Endothelial cell (in vitro differentiated cells): ENCODE data around the gene LDB2. TPM values are rescaled to one million over a fixed set of nuclear protein-coding genes. Genes with fewer than 3 reads are reported as not detected.

Experiments used
- DNase-seq: peaks from one replicate; pipeline ENCODE4 v3.0.0; 2021; ENCODE audit warnings: low spot score
- H3K27ac Mint-ChIP-seq: one replicate; pipeline ENCODE4 v1.8.0; 2021; ENCODE audit warnings: mixed read lengths, inconsistent platforms; ENCODE audit not compliant: unreplicated experiment
- H3K27me3 Mint-ChIP-seq: one replicate; pipeline ENCODE4 v1.8.0; 2021; ENCODE audit warnings: mild to moderate bottlenecking, moderate library complexity, mixed read lengths, inconsistent platforms; ENCODE audit not compliant: unreplicated experiment
- H3K36me3 Mint-ChIP-seq: one replicate; pipeline ENCODE4 v1.8.0; 2021; ENCODE audit warnings: mild to moderate bottlenecking, low read depth, mixed read lengths, inconsistent platforms; ENCODE audit not compliant: unreplicated experiment
- H3K4me1 Mint-ChIP-seq: one replicate; pipeline ENCODE4 v1.8.0; 2021; ENCODE audit warnings: mild to moderate bottlenecking, mixed read lengths, inconsistent platforms; ENCODE audit not compliant: unreplicated experiment
- H3K4me3 Mint-ChIP-seq: one replicate; pipeline ENCODE4 v1.8.0; 2021; ENCODE audit warnings: mild to moderate bottlenecking, mixed read lengths, inconsistent platforms; ENCODE audit not compliant: unreplicated experiment
- H3K9me3 Mint-ChIP-seq: one replicate; pipeline ENCODE4 v1.8.0; 2021; ENCODE audit warnings: mixed read lengths, inconsistent platforms; ENCODE audit not compliant: unreplicated experiment
- CTCF ChIP-seq: fragments of 200-600 bp; sonication (generic); IDR thresholded peaks from one replicate; pipeline ENCODE4 v1.5.0; 2021; ENCODE audit warnings: antibody characterized with exemption; ENCODE audit not compliant: unreplicated experiment
- total RNA-seq: library from RNA; stranded (reverse); fragmentation: NEBNext Ultra II Directional; extraction: Animal tissue kit (Norgen Biotek cat#: 25700); gene quantifications from one replicate; pipeline ENCODE4 v1.2.1, GENCODE V29; 2021; ENCODE audit not compliant: unreplicated experiment

LDB2 gene
- total RNA-seq, 1 donor from 2014 or later, result 268 TPM

- H3K4me3 Mint-ChIP-seq, result no peak overlapping the region
- H3K27ac Mint-ChIP-seq, result no peak overlapping the region
- H3K27me3 Mint-ChIP-seq, result no peaks in the 10 kb centered on the region
- H3K36me3 Mint-ChIP-seq, result peaks cover 36% of the 10 kb centered on the region
- H3K9me3 Mint-ChIP-seq, result no peaks in the 10 kb centered on the region
- TF ChIP-seq CTCF, result no peak
- DNase-seq, result no peak
- peaks cover 45% of the 10 kb centered on the region for H3K4me1 Mint-ChIP-seq
Observed at GRCh38 chr4:16833722-16834121, 64.7 kb downstream of the LDB2 start.

- Mint-ChIP-seq H3K9me3 (no peaks in the 10 kb centered on the region), H3K4me3 (no peak overlapping the region), H3K27ac (peak overlapping the region; percentile 23), H3K36me3 (peaks cover 16% of the 10 kb centered on the region), H3K27me3 (no peaks in the 10 kb centered on the region), H3K4me1 (peaks cover 60% of the 10 kb centered on the region)
- TF ChIP-seq CTCF, result no peak
- no peak for DNase-seq
Observed at GRCh38 chr4:16830081-16830480, 68.4 kb downstream of the LDB2 start.

- DNase-seq, result peak; percentile 22
- Mint-ChIP-seq H3K4me3 (peak overlapping the region; percentile 57), H3K36me3 (peaks cover 30% of the 10 kb centered on the region), H3K27me3 (no peaks in the 10 kb centered on the region), H3K27ac (peak overlapping the region; percentile 93), H3K9me3 (no peaks in the 10 kb centered on the region), H3K4me1 (peaks cover 59% of the 10 kb centered on the region)
- no peak for TF ChIP-seq CTCF
Observed at GRCh38 chr4:16827794-16828724, 70.4 kb downstream of the LDB2 start.

- no peaks in the 10 kb centered on the region for H3K9me3 Mint-ChIP-seq
- peaks cover 35% of the 10 kb centered on the region for H3K36me3 Mint-ChIP-seq
- H3K27me3 Mint-ChIP-seq, result no peaks in the 10 kb centered on the region
- H3K4me1 Mint-ChIP-seq, result peaks cover 65% of the 10 kb centered on the region
- DNase-seq, result no peak
- no peak for TF ChIP-seq CTCF
- H3K27ac Mint-ChIP-seq, result peak overlapping the region; percentile 93
- H3K4me3 Mint-ChIP-seq, result peak overlapping the region; percentile 10
Observed at GRCh38 chr4:16827045-16827444, 71.4 kb downstream of the LDB2 start.

GRCh38 chr4:16826406-16826910 is 72.0 kb downstream of the LDB2 start:
- Mint-ChIP-seq H3K4me1 (peaks cover 67% of the 10 kb centered on the region), H3K36me3 (peaks cover 35% of the 10 kb centered on the region), H3K9me3 (no peaks in the 10 kb centered on the region), H3K27ac (peak overlapping the region; percentile 93), H3K27me3 (no peaks in the 10 kb centered on the region), H3K4me3 (no peak overlapping the region)
- TF ChIP-seq CTCF, result no peak
- no peak for DNase-seq
